Cardiac fibroblast (primary cell): ENCODE results near the gene ENPP5.

Experiments
- DNase-seq, 2 donors: peaks; one replicate each; pipeline versions ENCODE4 v3.0.0 to v3.0.0-alpha.2; 2010; ENCODE audit warnings: low read depth in 2 of 2
- H3K4me3 ChIP-seq, 2 donors: replicated peaks in 1 of 2; 1 replicate in 1 of 2; 2 replicates in 1 of 2; pipeline ENCODE4 v1.5.1; 2011; ENCODE audit warnings: low read depth in 2 of 2, low read length in 2 of 2, mild to moderate bottlenecking in 2 of 2, moderate library complexity in 1 of 2
- TF ChIP-seq, protein P1 (sequence below): IDR thresholded peaks from one replicate; pipeline ENCODE4 v1.5.1; 2011; ENCODE audit warnings: low read depth, mild to moderate bottlenecking, low read length, inconsistent platforms

The ENPP5 gene

DNA sequence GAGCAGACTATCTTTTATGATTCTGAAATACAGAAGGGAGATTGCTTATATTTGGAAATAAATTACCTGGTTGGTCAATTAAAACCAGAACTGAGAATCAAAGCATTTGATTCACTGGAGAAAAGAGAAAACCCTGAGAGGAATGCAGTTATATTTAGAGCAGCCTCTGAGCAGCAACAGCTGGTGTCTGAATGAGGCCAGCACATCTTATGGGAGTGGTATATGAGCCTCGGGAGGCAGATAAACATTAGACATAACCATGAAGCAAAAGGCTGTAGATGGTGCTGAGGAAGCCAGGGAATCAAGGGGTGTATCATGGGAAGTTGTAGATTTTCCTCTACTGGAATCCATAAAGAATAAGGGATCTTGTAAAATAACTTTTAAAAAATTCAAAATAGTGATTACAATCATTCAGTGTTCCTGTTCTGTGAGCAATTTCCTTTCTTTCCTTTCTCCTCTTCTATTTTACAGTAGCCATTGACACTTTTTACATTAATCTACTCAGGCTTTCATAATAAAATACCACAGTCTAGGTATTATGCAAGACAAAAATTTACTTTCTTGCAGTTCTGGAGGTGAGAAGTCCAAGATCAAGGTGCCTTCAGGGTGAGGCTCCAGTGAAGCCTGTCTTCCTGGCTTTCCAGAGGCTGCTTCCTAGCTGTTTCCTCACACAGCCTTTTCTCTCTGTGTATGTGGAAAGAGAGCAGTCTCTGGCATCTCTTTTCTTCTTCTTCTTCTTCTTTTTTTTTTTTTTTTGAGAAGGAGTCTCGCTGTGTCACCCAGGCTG is 32.8 kb upstream of the ENPP5 start:
- H3K4me3 ChIP-seq, result no peak overlapping the region
- TF ChIP-seq, protein P1, sequence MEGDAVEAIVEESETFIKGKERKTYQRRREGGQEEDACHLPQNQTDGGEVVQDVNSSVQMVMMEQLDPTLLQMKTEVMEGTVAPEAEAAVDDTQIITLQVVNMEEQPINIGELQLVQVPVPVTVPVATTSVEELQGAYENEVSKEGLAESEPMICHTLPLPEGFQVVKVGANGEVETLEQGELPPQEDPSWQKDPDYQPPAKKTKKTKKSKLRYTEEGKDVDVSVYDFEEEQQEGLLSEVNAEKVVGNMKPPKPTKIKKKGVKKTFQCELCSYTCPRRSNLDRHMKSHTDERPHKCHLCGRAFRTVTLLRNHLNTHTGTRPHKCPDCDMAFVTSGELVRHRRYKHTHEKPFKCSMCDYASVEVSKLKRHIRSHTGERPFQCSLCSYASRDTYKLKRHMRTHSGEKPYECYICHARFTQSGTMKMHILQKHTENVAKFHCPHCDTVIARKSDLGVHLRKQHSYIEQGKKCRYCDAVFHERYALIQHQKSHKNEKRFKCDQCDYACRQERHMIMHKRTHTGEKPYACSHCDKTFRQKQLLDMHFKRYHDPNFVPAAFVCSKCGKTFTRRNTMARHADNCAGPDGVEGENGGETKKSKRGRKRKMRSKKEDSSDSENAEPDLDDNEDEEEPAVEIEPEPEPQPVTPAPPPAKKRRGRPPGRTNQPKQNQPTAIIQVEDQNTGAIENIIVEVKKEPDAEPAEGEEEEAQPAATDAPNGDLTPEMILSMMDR, result no peak

DNA sequence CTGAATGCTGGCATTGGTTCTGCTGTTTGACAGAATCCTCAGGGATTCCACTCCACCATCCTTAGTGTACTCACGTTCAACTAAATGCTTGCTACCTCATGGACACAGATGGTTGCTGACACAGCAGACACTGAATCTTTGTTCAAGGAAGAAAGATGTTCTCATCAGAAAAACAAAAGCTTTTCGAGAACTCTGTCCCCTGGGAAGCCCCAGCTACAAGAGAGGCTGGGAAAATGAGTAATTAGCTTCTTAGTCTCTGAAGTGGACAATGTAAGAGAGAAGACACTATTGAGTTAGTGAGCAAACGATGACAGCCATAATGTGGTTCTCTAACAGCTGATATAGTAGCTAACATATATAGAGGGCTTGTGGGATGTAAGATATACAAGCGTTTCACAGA is 30.9 kb upstream of the ENPP5 start:
- peak in 1 of 2 donors; percentile 41 for DNase-seq
- TF ChIP-seq, protein P1, result no peak
- no peak overlapping the region for H3K4me3 ChIP-seq

More for the DNA sequence above, 32.8 kb upstream of the ENPP5 start:
- peak in 1 of 2 donors; percentile 52 for DNase-seq

DNA sequence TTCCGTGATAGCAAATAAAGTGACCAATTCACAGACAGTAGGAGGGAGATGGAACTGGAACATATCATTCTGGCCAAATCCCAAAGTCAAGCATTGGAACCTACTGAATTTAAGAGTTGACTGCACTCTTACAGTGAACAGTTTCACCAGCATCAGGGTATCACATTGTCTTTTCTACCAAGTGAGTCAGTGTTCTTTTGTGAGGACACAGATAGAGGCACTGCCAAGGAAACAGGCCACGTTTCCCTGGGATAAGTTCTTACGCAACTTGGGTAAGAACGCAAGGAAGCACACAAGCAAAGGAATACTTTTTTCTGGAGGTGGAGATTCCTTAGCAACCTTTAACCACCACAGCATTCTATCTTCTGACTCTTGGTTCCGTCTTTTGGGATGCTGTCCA is 28.6 kb upstream of the ENPP5 start:
- H3K4me3 ChIP-seq, result no peak overlapping the region
- peak; percentile 70 to 90 for DNase-seq
- TF ChIP-seq, protein P1, result no peak

DNA sequence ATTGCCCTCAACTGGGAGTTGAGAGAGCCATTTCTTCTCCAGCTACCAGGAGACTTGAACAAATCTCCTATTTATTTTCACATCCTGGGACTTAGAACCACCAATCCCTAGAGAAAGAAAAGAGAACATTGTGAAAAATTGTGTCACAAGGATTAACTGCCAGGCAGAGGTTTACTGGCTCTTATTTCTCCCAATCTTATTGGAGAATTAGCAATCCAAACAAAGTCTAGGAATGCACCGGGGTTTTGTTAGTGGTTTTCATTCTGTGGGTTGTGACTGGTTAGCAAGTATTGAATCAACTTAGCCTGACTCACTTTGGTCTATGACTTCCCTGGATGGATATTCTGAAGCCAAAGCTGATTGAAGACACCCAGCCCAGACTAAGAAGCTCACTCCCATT is 21.2 kb upstream of the ENPP5 start:
- peak; percentile 49 to 90 for DNase-seq
- TF ChIP-seq, protein P1, result no peak
- no peak overlapping the region for H3K4me3 ChIP-seq

DNA sequence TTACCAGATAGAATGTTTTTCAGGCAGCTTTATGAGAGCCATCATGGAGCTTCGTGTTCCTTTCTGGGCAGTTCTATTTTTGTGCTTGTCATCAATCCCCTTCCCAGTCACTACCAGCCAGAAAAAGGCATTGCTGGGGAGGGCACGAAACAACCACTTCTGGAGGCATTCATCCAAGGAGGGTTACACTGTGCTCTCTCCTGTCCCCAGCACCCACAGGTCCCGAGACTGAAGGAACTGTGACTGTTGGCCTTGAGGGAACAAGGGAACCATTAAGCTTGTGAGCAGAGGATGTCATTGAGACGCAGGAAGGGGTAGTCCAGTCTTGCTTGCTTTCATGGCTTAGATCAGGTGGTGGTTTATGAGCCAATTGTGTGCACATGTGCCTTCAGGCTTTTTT is 20.1 kb upstream of the ENPP5 start:
- H3K4me3 ChIP-seq, result no peak overlapping the region
- TF ChIP-seq, protein P1, result no peak
- DNase-seq, result no peak

DNA sequence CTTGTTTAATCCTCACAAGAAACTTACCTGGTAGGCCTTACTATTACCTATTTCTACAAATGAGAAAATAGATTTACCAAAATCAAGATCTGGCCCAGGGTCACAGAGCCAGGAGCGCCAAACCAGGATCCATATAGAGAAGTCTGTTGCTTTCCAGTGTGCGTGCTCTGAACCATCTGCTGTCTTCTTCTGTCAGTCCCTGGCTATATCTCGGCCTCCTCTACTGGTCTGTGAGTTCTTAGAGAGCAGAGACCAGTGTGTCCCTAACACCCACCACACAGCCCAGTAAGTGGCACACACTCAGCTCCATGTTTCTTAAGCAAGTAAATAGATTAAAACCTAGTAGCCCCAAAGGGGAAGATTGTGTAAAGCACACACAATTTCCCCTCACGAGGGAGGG is 18.9 kb upstream of the ENPP5 start:
- TF ChIP-seq, protein P1, result no peak
- no peak for DNase-seq
- no peak overlapping the region for H3K4me3 ChIP-seq

DNA sequence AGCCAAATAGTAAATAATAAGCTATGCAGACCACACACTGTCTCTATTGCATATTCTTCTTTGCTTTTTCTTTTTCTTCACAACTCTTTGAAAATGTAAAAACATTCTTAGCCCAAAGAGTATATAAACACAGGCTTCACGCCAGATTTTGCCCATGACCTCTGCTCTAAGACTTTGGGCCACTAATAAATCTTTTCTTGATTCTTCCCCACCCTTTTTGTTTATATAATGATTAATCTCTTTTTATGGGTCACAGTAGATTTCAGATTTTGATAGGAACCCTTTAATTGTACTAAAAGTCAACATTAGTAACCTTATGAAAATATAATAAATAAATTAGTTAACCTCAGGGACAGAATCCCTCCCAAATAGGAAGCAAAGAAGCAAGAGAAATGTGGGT is 15.8 kb upstream of the ENPP5 start:
- no peak for DNase-seq
- TF ChIP-seq, protein P1, result no peak
- no peak overlapping the region for H3K4me3 ChIP-seq
